ENCODE measurements around the gene CEP128. TPM values are rescaled to one million over a fixed set of nuclear protein-coding genes. Genes with fewer than 3 reads are reported as not detected.

CEP128 gene
- total RNA-seq, 4 donors from 2014 or later, result 1.9 to 9.7 (median 4.0) TPM

- Histone ChIP-seq H3K9me3 (no peaks in the 10 kb centered on the region), H3K27ac (no peak overlapping the region), H3K4me1 (no peaks in the 10 kb centered on the region), H3K36me3 (peaks cover 0 to 2% (median 0%) of the 10 kb centered on the region in 4 donors), H3K4me3 (no peak overlapping the region), H3K27me3 (no peaks in the 10 kb centered on the region)
- DNase-seq, result no peak
- intact Hi-C loops (cut with DNase I; ENCODE audit: low total_unique reads), result no loop called here
- in situ Hi-C loops (cut with MboI; ENCODE audit: low pct_ligation_motif_present in 1 of 4, low pct_unique_long_range_greater_than_20kb in 1 of 4, low sequenced_read_pairs in 3 of 4), result no loop called here
- TF ChIP-seq POLR2A (IDR thresholded peaks at IDR 0.05) (no peak), POLR2AphosphoS5 (IDR thresholded peaks at IDR 0.05) (no peak), CTCF (IDR thresholded peaks at IDR 0.05) (no peak), EP300 (IDR thresholded peaks at IDR 0.05; ENCODE audit: low read depth) (no peak)
- 65 to 84% methylated on average over 3 of the region's 3 CpGs for WGBS, 2 donors (ENCODE audit: low coverage in 1 of 2)
These were observed 319.8 kb downstream of the CEP128 start for GRCh38 chr14:80621701-80622100.

- intact Hi-C loops (cut with DNase I; ENCODE audit: low total_unique reads) (no loop called here), in situ Hi-C loops (cut with MboI; ENCODE audit: low pct_ligation_motif_present in 1 of 4, low pct_unique_long_range_greater_than_20kb in 1 of 4, low sequenced_read_pairs in 3 of 4) (no loop called here)
- H3K4me3 ChIP-seq, result no peak overlapping the region
- 100% methylated on average over 1 of the region's 1 CpG for WGBS, 2 donors (ENCODE audit: low coverage in 1 of 2)
- no peaks in the 10 kb centered on the region for H3K27me3 ChIP-seq
- DNase-seq, result no peak
- TF ChIP-seq POLR2A (IDR thresholded peaks at IDR 0.05), result no peak
- TF ChIP-seq POLR2AphosphoS5 (IDR thresholded peaks at IDR 0.05), result no peak
- TF ChIP-seq CTCF (IDR thresholded peaks at IDR 0.05), result no peak
- TF ChIP-seq EP300 (IDR thresholded peaks at IDR 0.05; ENCODE audit: low read depth), result no peak
- peaks cover 0 to 2% (median 0%) of the 10 kb centered on the region in 4 donors for H3K36me3 ChIP-seq
- no peaks in the 10 kb centered on the region for H3K9me3 ChIP-seq
- H3K4me1 ChIP-seq, result no peaks in the 10 kb centered on the region
- H3K27ac ChIP-seq, result no peak overlapping the region
These were observed 321.1 kb downstream of the CEP128 start for GRCh38 chr14:80620434-80620833.

GRCh38 chr14:80618751-80619329 lies 322.7 kb downstream of the CEP128 start:
- no peak for DNase-seq
- no peaks in the 10 kb centered on the region for H3K4me1 ChIP-seq
- intact Hi-C loops (cut with DNase I; ENCODE audit: low total_unique reads), result no loop called here

GRCh38 chr14:80615831-80616230 lies 325.7 kb downstream of the CEP128 start:
- intact Hi-C loops (cut with DNase I; ENCODE audit: low total_unique reads), result no loop called here
- no peak for TF ChIP-seq EP300 (IDR thresholded peaks at IDR 0.05; ENCODE audit: low read depth)
- in situ Hi-C loops (cut with MboI; ENCODE audit: low pct_ligation_motif_present in 1 of 4, low pct_unique_long_range_greater_than_20kb in 1 of 4, low sequenced_read_pairs in 3 of 4), result no loop called here
- DNase-seq, result no peak
- no peak overlapping the region for H3K27ac ChIP-seq
- no peak overlapping the region for H3K4me3 ChIP-seq
- 77 to 88% methylated on average over 4 of the region's 4 CpGs for WGBS, 2 donors (ENCODE audit: low coverage in 1 of 2)
- H3K36me3 ChIP-seq, result no peaks in the 10 kb centered on the region
- H3K9me3 ChIP-seq, result no peaks in the 10 kb centered on the region
- H3K4me1 ChIP-seq, result no peaks in the 10 kb centered on the region
- H3K27me3 ChIP-seq, result no peaks in the 10 kb centered on the region

More at GRCh38 chr14:80618751-80619329, 322.7 kb downstream of the CEP128 start:
- Histone ChIP-seq H3K27me3 (no peaks in the 10 kb centered on the region), H3K4me3 (no peak overlapping the region), H3K27ac (no peak overlapping the region), H3K36me3 (no peaks in the 10 kb centered on the region), H3K9me3 (no peaks in the 10 kb centered on the region)
- in situ Hi-C loops (cut with MboI; ENCODE audit: low pct_ligation_motif_present in 1 of 4, low pct_unique_long_range_greater_than_20kb in 1 of 4, low sequenced_read_pairs in 3 of 4), result no loop called here
- TF ChIP-seq CTCF (IDR thresholded peaks at IDR 0.05) (no peak), POLR2A (IDR thresholded peaks at IDR 0.05) (no peak), POLR2AphosphoS5 (IDR thresholded peaks at IDR 0.05) (no peak), EP300 (IDR thresholded peaks at IDR 0.05; ENCODE audit: low read depth) (no peak)
- WGBS, 2 donors (ENCODE audit: low coverage in 1 of 2), result 91 to 100% methylated on average over 1 to 4 of the region's 4 CpGs

DNA sequence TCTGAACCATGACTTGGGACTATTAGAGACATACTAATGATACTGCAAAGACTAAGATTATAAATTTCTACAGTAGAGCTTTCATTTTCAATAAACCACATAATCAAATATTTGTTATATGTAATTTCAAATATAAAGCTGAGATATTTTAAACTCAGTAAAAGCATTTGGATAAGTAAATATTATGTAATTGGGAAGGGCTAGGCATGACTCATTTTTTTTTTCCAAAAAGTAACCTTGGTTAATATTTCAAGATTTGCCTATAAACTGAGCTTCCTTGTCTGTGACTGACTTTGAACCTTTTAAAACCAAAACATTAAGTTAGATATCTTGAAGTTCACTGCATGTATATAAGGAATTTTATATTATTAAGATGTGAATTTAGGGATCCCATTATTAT lies 332.5 kb downstream of the CEP128 start:
- H3K27me3 ChIP-seq, result no peaks in the 10 kb centered on the region
- no peak overlapping the region for H3K27ac ChIP-seq
- H3K36me3 ChIP-seq, result no peaks in the 10 kb centered on the region
- no peak overlapping the region for H3K4me3 ChIP-seq
- no peak for TF ChIP-seq POLR2AphosphoS5 (IDR thresholded peaks at IDR 0.05)
- no peak for TF ChIP-seq EP300 (IDR thresholded peaks at IDR 0.05; ENCODE audit: low read depth)
- TF ChIP-seq POLR2A (IDR thresholded peaks at IDR 0.05), result no peak
- no peak for TF ChIP-seq CTCF (IDR thresholded peaks at IDR 0.05)
- no peaks in the 10 kb centered on the region for H3K9me3 ChIP-seq
- intact Hi-C loops (cut with DNase I; ENCODE audit: low total_unique reads), result no loop called here
- DNase-seq, result no peak
- in situ Hi-C loops (cut with MboI; ENCODE audit: low pct_ligation_motif_present in 1 of 4, low pct_unique_long_range_greater_than_20kb in 1 of 4, low sequenced_read_pairs in 3 of 4), result no loop called here
- H3K4me1 ChIP-seq, result no peaks in the 10 kb centered on the region

All from transverse colon (tissue), 4 donors.